Neural cell (in vitro differentiated cells): Measurements from ENCODE around the gene MAML2. TPM values are rescaled to one million over a fixed set of nuclear protein-coding genes. Genes with fewer than 3 reads are reported as not detected.

Source experiments
- H2AFZ ChIP-seq: fragments of 200-600, 300-800 bp; sonication (generic), shearing (Covaris generic); 2 replicates; pipeline ENCODE4 v1.6.0; 2014; ENCODE audit warnings: low read depth, mild to moderate bottlenecking, antibody characterized with exemption, low read length, moderate library complexity
- H3F3A ChIP-seq: fragments of 200-600 bp; shearing (Covaris generic); 2 replicates; pipeline ENCODE4 v1.6.1; 2016; ENCODE audit warnings: mild to moderate bottlenecking, moderate library complexity, mixed read lengths, antibody characterized with exemption, low read length; ENCODE audit not compliant: insufficient read depth, poor library complexity, severe bottlenecking
- H3K27ac ChIP-seq: fragments of 200-600, 300-800 bp; sonication (generic), shearing (Covaris generic); 2 replicates; pipeline ENCODE4 v1.5.1; 2014; ENCODE audit warnings: mild to moderate bottlenecking, low read length, moderate library complexity
- H3K27me3 ChIP-seq: fragments of 300-800, 200-600 bp; sonication (generic), shearing (Covaris generic); 2 replicates; pipeline ENCODE4 v1.6.0; 2014; ENCODE audit warnings: mild to moderate bottlenecking, low read depth, low read length, moderate library complexity; ENCODE audit not compliant: insufficient read depth
- H3K36me3 ChIP-seq: fragments of 300-800, 200-600 bp; sonication (generic), shearing (Covaris generic); 2 replicates; pipeline ENCODE4 v1.5.1; 2014; ENCODE audit warnings: mild to moderate bottlenecking, antibody characterized with exemption, low read length, moderate library complexity; ENCODE audit not compliant: insufficient read depth
- H3K4me2 ChIP-seq: fragments of 300-800, 200-600 bp; sonication (generic), shearing (Covaris generic); 2 replicates; pipeline ENCODE4 v1.6.0; 2014; ENCODE audit warnings: mild to moderate bottlenecking, low read length
- H3K4me3 ChIP-seq: fragments of 300-800, 200-600 bp; sonication (generic), shearing (Covaris generic); 2 replicates; pipeline ENCODE4 v1.5.1; 2014; ENCODE audit warnings: mild to moderate bottlenecking, low read length, moderate library complexity
- H3K79me2 ChIP-seq: fragments of 200-600 bp; shearing (Covaris generic); replicated peaks from 2 replicates; pipeline ENCODE4 v1.6.0; 2014; ENCODE audit warnings: mild to moderate bottlenecking, low read length, moderate library complexity; ENCODE audit not compliant: insufficient read depth
- H3K9ac ChIP-seq: fragments of 300-800, 200-600 bp; sonication (generic), shearing (Covaris generic); 2 replicates; pipeline ENCODE4 v1.6.1; 2016; ENCODE audit warnings: mild to moderate bottlenecking, low read length, mixed read lengths
- H3K9me2 ChIP-seq: fragments of 200-600 bp; shearing (Covaris generic); 2 replicates; pipeline ENCODE4 v1.6.1; 2016; ENCODE audit warnings: mild to moderate bottlenecking, low read length, mixed read lengths; ENCODE audit not compliant: insufficient read depth
- H3K9me3 ChIP-seq: fragments of 200-600, 300-800 bp; sonication (generic), shearing (Covaris generic); 2 replicates; pipeline ENCODE4 v1.6.1; 2016; ENCODE audit warnings: mild to moderate bottlenecking, mixed run types, low read length, moderate library complexity, mixed read lengths
- H4K20me1 ChIP-seq: fragments of 200-600 bp; shearing (Covaris generic); 2 replicates; pipeline ENCODE4 v1.6.1; 2016; ENCODE audit warnings: mild to moderate bottlenecking, mixed run types; ENCODE audit not compliant: insufficient read depth
- EP300 ChIP-seq: fragments of 450-650 bp; conservative IDR thresholded peaks from 2 replicates; pipeline ENCODE4 v1.6.1; 2014; ENCODE audit warnings: antibody characterized with exemption, mild to moderate bottlenecking, moderate library complexity; ENCODE audit not compliant: poor library complexity, severe bottlenecking
- EZH2 ChIP-seq: fragments of 200-600, 300-800 bp; shearing (Covaris generic), sonication (generic); IDR thresholded peaks from 2 replicates; pipeline ENCODE4 v1.6.1; 2014; ENCODE audit warnings: antibody characterized with exemption, low read length, borderline replicate concordance, mild to moderate bottlenecking; ENCODE audit not compliant: insufficient read depth, poor library complexity, severe bottlenecking
- MXI1 ChIP-seq: fragments of 450-650 bp; conservative IDR thresholded peaks from 2 replicates; pipeline ENCODE4 v1.6.1; 2014; ENCODE audit warnings: antibody characterized with exemption, mild to moderate bottlenecking; ENCODE audit not compliant: poor library complexity, severe bottlenecking
- POLR2AphosphoS5 ChIP-seq: IDR thresholded peaks from 2 replicates; pipeline ENCODE4 v1.6.1; 2012
- RAD21 ChIP-seq: fragments of 450-650 bp; conservative IDR thresholded peaks from 2 replicates; pipeline ENCODE4 v1.6.1; 2014; ENCODE audit warnings: antibody characterized with exemption, mild to moderate bottlenecking, moderate library complexity
- SMC3 ChIP-seq: fragments of 450-650 bp; conservative IDR thresholded peaks from 2 replicates; pipeline ENCODE4 v1.6.1; 2014; ENCODE audit warnings: antibody characterized with exemption, mild to moderate bottlenecking, moderate library complexity; ENCODE audit not compliant: poor library complexity
- TAF1 ChIP-seq: IDR thresholded peaks from 2 replicates; pipeline ENCODE4 v1.6.1; 2012; ENCODE audit warnings: low read depth
- polyA plus RNA-seq: library from polyadenylated mRNA; depleted of rRNA; stranded (reverse); fragments of >200 nt; gene quantifications from 2 replicates; pipeline ENCODE4 v1.2.3, GENCODE V29; 2014
- TF ChIP-seq, protein P1 (sequence below): IDR thresholded peaks from 2 replicates; pipeline ENCODE4 v1.6.1; 2012; ENCODE audit warnings: borderline replicate concordance
- TF ChIP-seq, protein P2 (sequence below): fragments of 450-650 bp; IDR thresholded peaks from 2 replicates; pipeline ENCODE4 v1.5.1; 2014; ENCODE audit warnings: antibody characterized with exemption, mild to moderate bottlenecking, moderate library complexity; ENCODE audit not compliant: poor library complexity, severe bottlenecking

MAML2 gene
- polyA plus RNA-seq, 1 donor from 2014 or later = 3.6 TPM

DNA sequence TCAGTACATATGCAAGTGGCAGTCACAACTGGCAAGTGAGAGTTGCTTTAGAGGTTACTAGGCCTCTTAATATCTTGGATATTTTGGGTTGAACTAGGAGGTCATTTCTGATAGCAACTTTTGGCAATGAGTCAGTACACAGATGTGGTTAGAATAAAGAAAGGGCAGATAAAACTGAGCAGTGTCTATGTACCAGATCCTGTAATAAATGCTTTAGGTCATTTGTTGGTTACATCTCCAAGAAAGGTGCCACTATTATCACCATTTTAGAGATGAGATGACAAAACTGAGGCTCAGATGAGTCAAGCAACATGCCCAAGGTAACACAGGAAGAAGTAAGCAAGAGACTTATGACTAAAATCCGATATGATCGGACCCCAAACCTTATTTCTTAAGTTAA lies 25.0 kb downstream of the MAML2 start:
- H3K4me3 ChIP-seq = no peak overlapping the region
- H3K27ac ChIP-seq = no peak overlapping the region
- H2AFZ ChIP-seq = no peak overlapping the region
- H3K36me3 ChIP-seq = no peaks in the 10 kb centered on the region
- H3K27me3 ChIP-seq = no peaks in the 10 kb centered on the region
- TF ChIP-seq POLR2AphosphoS5 (no peak), RAD21 (no peak), TAF1 (no peak), EP300 (no peak), EZH2 (no peak), SMC3 (no peak), MXI1 (no peak)
- TF ChIP-seq, protein P1, sequence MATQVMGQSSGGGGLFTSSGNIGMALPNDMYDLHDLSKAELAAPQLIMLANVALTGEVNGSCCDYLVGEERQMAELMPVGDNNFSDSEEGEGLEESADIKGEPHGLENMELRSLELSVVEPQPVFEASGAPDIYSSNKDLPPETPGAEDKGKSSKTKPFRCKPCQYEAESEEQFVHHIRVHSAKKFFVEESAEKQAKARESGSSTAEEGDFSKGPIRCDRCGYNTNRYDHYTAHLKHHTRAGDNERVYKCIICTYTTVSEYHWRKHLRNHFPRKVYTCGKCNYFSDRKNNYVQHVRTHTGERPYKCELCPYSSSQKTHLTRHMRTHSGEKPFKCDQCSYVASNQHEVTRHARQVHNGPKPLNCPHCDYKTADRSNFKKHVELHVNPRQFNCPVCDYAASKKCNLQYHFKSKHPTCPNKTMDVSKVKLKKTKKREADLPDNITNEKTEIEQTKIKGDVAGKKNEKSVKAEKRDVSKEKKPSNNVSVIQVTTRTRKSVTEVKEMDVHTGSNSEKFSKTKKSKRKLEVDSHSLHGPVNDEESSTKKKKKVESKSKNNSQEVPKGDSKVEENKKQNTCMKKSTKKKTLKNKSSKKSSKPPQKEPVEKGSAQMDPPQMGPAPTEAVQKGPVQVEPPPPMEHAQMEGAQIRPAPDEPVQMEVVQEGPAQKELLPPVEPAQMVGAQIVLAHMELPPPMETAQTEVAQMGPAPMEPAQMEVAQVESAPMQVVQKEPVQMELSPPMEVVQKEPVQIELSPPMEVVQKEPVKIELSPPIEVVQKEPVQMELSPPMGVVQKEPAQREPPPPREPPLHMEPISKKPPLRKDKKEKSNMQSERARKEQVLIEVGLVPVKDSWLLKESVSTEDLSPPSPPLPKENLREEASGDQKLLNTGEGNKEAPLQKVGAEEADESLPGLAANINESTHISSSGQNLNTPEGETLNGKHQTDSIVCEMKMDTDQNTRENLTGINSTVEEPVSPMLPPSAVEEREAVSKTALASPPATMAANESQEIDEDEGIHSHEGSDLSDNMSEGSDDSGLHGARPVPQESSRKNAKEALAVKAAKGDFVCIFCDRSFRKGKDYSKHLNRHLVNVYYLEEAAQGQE = no peak
- TF ChIP-seq, protein P2, sequence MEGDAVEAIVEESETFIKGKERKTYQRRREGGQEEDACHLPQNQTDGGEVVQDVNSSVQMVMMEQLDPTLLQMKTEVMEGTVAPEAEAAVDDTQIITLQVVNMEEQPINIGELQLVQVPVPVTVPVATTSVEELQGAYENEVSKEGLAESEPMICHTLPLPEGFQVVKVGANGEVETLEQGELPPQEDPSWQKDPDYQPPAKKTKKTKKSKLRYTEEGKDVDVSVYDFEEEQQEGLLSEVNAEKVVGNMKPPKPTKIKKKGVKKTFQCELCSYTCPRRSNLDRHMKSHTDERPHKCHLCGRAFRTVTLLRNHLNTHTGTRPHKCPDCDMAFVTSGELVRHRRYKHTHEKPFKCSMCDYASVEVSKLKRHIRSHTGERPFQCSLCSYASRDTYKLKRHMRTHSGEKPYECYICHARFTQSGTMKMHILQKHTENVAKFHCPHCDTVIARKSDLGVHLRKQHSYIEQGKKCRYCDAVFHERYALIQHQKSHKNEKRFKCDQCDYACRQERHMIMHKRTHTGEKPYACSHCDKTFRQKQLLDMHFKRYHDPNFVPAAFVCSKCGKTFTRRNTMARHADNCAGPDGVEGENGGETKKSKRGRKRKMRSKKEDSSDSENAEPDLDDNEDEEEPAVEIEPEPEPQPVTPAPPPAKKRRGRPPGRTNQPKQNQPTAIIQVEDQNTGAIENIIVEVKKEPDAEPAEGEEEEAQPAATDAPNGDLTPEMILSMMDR = no peak
- no peak overlapping the region for H3K4me2 ChIP-seq
- H3K9ac ChIP-seq = no peak overlapping the region
- H4K20me1 ChIP-seq = no peaks in the 10 kb centered on the region
- H3K79me2 ChIP-seq = no peaks in the 10 kb centered on the region
- H3K9me3 ChIP-seq = no peaks in the 10 kb centered on the region
- no peaks in the 10 kb centered on the region for H3F3A ChIP-seq
- no peaks in the 10 kb centered on the region for H3K9me2 ChIP-seq

- H3K9me3 ChIP-seq = no peaks in the 10 kb centered on the region
- no peaks in the 10 kb centered on the region for H4K20me1 ChIP-seq
- no peak overlapping the region for H3K4me2 ChIP-seq
- no peaks in the 10 kb centered on the region for H3K36me3 ChIP-seq
- no peaks in the 10 kb centered on the region for H3K79me2 ChIP-seq
- H3K27ac ChIP-seq = no peak overlapping the region
- TF ChIP-seq, protein P2 = no peak
- TF ChIP-seq EZH2 = no peak
- no peak for TF ChIP-seq MXI1
- TF ChIP-seq TAF1 = no peak
- TF ChIP-seq SMC3 = no peak
- no peak overlapping the region for H3K4me3 ChIP-seq
- H3F3A ChIP-seq = no peaks in the 10 kb centered on the region
- no peak overlapping the region for H3K9ac ChIP-seq
- H3K27me3 ChIP-seq = no peaks in the 10 kb centered on the region
- no peaks in the 10 kb centered on the region for H3K9me2 ChIP-seq
- H2AFZ ChIP-seq = no peak overlapping the region
These were observed 25.4 kb downstream of the MAML2 start for GRCh38 chr11:96317571-96317970.
